HG03520 (cell line): ENCODE measurements around the gene SORCS1.

Experiments
- ATAC-seq: cut with Tn5 transposase; IDR thresholded peaks from one replicate; pipeline ENCODE4 v1.9.1; 2021; ENCODE audit warnings: mild to moderate bottlenecking, moderate library complexity; ENCODE audit not compliant: unreplicated experiment

The SORCS1 gene

GRCh38 chr10:106997721-106998120 is 166.8 kb downstream of the SORCS1 start:
- no peak for ATAC-seq

GRCh38 chr10:106996510-106996909 is 168.0 kb downstream of the SORCS1 start:
- ATAC-seq = no peak

GRCh38 chr10:106992055-106992454 is 172.5 kb downstream of the SORCS1 start:
- no peak for ATAC-seq

GRCh38 chr10:106991091-106991490 is 173.4 kb downstream of the SORCS1 start:
- ATAC-seq = no peak

GRCh38 chr10:106987362-106987761 is 177.1 kb downstream of the SORCS1 start:
- ATAC-seq = no peak

- no peak for ATAC-seq
These were observed 182.2 kb downstream of the SORCS1 start for GRCh38 chr10:106982268-106982667.

- no peak for ATAC-seq
These were observed 182.9 kb downstream of the SORCS1 start for GRCh38 chr10:106981452-106982075.

- peak; percentile 93 for ATAC-seq
These were observed 183.7 kb downstream of the SORCS1 start for GRCh38 chr10:106980495-106981451.

GRCh38 chr10:106978756-106979155 is 185.8 kb downstream of the SORCS1 start:
- no peak for ATAC-seq

GRCh38 chr10:106973716-106974115 is 190.8 kb downstream of the SORCS1 start:
- no peak for ATAC-seq

GRCh38 chr10:106973288-106973687 is 191.2 kb downstream of the SORCS1 start:
- no peak for ATAC-seq

GRCh38 chr10:106972381-106972780 is 192.1 kb downstream of the SORCS1 start:
- no peak for ATAC-seq

GRCh38 chr10:106971411-106971831 is 193.1 kb downstream of the SORCS1 start:
- no peak for ATAC-seq

- ATAC-seq = no peak
These were observed 197.1 kb downstream of the SORCS1 start for GRCh38 chr10:106967452-106967851.

- ATAC-seq = no peak
These were observed 203.7 kb downstream of the SORCS1 start for GRCh38 chr10:106960812-106961211.

GRCh38 chr10:106959521-106959920 is 205.0 kb downstream of the SORCS1 start:
- ATAC-seq = peak; percentile 43

GRCh38 chr10:106958589-106959361 is 205.7 kb downstream of the SORCS1 start:
- no peak for ATAC-seq

GRCh38 chr10:106957823-106958588 is 206.5 kb downstream of the SORCS1 start:
- ATAC-seq = peak; percentile 54

GRCh38 chr10:106956216-106956915 is 208.1 kb downstream of the SORCS1 start:
- no peak for ATAC-seq

- ATAC-seq = no peak
These were observed 209.4 kb downstream of the SORCS1 start for GRCh38 chr10:106955133-106955532.
